ENCODE data around the gene PCDHGB5.
"Not testable (repeated sequence)": the region's sequence is repeated elsewhere in the genome, so short reads cannot be mapped to it uniquely, and the experiment has no call there.

DNA sequence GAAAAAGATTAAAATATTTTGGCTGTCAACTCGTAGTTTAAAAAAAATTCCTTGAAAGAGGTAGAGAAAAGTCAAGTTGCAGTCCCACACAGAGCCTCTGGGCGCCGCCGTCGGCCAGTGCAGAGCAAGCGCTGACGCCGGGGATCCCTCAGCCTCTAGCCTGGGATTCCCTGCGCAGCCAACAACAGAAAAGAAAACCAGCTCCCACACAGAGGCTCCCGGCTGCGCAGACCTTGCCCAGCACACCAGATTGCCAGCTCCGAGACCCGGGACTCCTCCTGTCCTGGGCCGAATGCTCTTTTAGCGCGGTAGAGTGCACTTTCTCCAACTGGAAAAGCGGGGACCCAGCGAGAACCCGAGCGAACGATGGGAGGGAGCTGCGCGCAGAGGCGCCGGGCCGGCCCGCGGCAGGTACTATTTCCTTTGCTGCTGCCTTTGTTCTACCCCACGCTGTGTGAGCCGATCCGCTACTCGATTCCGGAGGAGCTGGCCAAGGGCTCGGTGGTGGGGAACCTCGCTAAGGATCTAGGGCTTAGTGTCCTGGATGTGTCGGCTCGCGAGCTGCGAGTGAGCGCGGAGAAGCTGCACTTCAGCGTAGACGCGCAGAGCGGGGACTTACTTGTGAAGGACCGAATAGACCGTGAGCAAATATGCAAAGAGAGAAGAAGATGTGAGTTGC lies 19.9 kb downstream of the PCDHGB5 start, which contains the start of gene PCDHGB7:
- TF ChIP-seq, protein P1, sequence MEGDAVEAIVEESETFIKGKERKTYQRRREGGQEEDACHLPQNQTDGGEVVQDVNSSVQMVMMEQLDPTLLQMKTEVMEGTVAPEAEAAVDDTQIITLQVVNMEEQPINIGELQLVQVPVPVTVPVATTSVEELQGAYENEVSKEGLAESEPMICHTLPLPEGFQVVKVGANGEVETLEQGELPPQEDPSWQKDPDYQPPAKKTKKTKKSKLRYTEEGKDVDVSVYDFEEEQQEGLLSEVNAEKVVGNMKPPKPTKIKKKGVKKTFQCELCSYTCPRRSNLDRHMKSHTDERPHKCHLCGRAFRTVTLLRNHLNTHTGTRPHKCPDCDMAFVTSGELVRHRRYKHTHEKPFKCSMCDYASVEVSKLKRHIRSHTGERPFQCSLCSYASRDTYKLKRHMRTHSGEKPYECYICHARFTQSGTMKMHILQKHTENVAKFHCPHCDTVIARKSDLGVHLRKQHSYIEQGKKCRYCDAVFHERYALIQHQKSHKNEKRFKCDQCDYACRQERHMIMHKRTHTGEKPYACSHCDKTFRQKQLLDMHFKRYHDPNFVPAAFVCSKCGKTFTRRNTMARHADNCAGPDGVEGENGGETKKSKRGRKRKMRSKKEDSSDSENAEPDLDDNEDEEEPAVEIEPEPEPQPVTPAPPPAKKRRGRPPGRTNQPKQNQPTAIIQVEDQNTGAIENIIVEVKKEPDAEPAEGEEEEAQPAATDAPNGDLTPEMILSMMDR (IDR thresholded peaks at IDR 0.05): not testable (repeated sequence)
- TF ChIP-seq POLR2A (IDR thresholded peaks at IDR 0.05): not testable (repeated sequence)
